ENCODE results near the gene CDH24. TPM values are rescaled to one million over a fixed set of nuclear protein-coding genes. Genes with fewer than 3 reads are reported as not detected.

The CDH24 gene, protein sequence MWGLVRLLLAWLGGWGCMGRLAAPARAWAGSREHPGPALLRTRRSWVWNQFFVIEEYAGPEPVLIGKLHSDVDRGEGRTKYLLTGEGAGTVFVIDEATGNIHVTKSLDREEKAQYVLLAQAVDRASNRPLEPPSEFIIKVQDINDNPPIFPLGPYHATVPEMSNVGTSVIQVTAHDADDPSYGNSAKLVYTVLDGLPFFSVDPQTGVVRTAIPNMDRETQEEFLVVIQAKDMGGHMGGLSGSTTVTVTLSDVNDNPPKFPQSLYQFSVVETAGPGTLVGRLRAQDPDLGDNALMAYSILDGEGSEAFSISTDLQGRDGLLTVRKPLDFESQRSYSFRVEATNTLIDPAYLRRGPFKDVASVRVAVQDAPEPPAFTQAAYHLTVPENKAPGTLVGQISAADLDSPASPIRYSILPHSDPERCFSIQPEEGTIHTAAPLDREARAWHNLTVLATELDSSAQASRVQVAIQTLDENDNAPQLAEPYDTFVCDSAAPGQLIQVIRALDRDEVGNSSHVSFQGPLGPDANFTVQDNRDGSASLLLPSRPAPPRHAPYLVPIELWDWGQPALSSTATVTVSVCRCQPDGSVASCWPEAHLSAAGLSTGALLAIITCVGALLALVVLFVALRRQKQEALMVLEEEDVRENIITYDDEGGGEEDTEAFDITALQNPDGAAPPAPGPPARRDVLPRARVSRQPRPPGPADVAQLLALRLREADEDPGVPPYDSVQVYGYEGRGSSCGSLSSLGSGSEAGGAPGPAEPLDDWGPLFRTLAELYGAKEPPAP
- 4.6 and 7.6 TPM in 2 replicates for total RNA-seq

DNA sequence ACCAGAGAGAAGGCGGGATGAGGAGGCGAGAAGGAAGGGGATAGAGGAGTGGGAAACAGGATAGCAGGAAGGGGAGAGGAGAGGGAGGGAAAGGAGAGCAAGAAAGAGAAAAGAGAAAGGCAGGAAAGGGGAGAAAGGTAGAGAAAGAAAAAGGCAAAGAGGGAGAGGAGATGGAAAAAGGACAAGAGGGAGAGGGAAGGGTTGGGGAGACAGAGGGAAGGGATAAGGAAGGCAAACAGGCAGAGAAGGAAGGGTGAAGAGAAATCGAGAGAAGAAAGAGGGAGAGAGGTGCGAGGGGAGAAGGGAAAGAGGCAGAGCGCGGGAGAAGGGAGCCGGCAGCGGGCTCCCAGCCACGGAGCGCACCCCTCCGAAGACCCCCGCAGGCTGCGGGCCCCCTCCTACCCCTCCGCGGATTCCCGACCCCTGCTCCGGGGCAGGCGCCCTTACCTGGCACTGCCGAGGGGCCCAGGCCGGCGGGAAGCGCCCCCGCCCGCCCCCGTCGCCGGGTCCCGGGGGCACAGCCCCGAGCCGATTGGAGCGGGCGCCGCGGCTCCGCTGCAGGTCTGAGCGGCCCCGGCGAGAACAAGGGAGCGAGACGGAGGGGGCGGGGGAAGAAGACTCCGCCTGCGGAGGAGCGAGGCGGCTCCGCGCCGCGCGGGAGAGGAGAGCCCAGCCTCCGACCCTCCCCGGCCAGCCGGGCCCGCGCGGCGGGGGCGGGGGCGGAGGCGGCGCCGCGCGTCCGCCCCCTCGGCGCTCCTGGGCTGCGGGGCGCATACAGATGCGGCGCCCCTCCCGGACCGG, at the start of gene CDH24:
Gene CDH24 (minus strand): TSS at position 565 of the 801 bp plus-strand sequence. CDS start 1,787 bp downstream, outside the sequence.

DNA sequence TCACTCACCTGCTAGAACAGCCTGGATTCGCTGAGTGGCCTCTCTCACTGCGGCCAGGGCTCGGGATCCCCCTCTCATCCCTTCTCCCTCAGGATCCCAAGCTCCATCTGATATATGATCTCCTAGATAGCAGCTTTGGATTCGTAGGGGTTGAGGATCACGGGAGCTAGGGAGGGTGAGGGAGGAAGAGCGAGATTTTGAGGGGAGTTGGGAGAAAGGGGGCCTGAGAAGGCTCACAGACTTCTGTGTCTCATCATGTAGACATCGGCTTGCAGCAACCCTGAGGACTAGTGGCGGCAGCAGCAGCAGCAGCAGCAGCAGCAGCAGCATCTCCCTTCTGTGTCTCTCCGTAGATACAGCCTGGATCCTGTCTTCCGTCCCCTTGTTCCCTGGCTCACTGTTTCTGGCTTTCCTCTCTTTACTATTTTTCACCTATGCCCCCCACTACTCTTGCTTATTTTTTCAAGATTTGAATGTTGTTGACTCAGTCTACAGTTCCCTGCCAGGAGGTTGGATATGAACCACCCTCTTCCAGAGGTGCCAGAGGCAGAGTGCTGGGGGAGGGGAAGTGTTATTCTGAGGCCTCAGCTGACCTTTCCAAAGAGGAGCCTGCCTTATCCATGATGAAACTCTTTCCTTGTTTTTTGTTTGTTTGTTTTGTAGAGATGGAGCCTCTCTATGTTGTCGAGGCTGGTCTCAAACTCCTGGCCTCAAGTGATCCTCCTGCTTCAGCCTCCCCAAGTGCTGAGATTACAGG, 47.4 kb upstream of the CDH24 start, which contains the start of gene CIROP:
Gene CIROP (minus strand): TSS at position 399 of the 757 bp plus-strand sequence. CDS start 69 bp downstream, at position 330.

DNA sequence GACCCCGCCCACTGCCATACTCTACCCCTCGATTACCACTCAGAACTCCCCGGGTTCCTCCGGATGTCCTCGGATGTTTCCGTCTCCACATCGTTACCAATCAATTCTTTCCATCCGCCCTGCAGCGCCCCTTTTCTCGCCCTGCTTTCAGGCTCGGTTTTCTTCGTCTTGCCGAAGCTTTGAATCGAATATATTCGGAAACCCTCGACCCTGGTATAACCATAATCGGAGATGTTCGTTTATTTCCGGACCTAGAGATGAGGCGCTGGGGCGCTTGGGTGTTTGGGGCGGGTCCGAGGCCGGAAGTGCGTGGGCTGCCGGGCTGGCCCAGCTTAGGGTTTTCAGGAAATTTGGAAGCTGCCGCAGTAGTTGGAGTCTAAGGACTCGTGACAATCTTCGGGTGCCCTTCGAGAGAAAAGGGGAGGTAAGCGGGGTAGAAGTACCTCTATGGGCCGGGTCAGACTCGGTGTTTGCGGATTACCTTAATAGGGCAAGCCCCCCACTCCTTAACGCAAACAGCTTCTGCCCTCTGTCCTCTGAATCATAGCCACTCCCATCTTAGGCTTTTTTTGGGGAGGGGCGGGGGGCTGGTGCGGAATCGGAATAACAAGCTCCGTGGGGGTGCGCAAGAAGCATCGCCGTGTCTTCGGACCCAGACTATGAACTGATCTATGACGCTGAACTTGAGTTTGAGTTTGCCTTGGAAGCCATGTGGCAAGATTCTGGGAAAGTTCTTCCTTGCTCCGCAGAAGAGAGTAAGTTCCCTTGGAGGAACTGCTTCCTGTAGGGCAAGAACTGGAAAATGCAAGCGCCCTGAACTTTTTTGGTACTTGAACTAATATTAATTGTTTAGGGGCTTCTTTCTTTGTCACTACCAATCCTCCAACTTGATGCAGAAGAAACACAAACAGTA, 38.1 kb upstream of the CDH24 start, which contains the start of gene C14orf119:
Gene C14orf119 (plus strand): TSS at position 310 of the 913 bp plus-strand sequence. CDS start 2,154 bp downstream, outside the sequence.

DNA sequence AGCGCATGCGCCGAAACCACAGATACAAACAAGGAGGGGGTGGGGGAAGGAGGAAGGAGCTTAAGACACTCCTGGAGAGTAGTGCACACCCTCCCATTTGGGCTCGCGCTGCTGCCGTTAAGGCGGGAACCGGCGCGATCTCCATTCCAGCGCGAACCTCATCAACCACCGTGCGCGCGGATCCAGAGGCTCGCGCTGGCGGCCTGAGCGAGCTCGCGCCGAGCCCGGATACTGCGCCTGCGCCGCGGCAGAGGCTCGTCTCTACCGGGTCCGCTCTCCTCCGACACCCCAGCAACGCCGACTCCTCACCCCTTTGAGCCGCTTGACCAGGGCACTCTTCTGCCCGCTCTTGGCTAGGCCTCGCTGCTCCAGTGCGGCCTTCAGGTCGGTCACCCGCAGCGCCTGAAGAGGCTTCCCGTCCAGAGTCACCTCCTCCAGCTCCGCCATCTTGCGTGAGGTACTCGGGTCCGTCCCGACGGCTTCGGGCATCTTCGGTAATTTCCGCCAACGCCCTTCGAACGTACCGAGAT, 37.4 kb upstream of the CDH24 start, which contains the start of gene ACIN1:
Gene ACIN1 (minus strand): TSS at position 471 of the 530 bp plus-strand sequence. CDS start 24 bp downstream, at position 447.

DNA sequence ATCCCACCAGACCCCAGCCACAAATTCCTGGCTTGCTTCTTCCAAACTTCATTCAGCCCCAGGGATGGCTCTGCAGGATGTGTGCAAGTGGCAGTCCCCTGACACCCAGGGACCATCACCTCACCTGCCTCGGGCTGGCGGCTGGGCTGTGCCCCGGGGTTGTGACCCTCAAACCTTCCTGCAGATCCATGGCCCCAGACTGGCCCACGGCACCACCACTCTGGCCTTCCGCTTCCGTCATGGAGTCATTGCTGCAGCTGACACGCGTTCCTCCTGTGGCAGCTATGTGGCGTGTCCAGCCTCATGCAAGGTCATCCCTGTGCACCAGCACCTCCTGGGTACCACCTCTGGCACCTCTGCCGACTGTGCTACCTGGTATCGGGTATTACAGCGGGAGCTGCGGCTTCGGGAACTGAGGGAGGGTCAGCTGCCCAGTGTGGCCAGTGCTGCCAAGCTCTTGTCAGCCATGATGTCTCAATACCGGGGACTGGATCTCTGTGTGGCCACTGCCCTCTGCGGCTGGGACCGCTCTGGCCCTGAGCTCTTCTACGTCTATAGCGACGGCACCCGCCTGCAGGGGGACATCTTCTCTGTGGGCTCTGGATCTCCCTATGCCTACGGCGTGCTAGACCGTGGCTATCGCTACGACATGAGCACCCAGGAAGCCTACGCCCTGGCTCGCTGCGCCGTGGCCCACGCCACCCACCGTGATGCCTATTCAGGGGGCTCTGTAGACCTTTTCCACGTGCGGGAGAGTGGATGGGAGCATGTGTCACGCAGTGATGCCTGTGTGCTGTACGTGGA, 15.0 kb downstream of the CDH24 start, which contains the start of gene PSMB11:
Gene PSMB11 (plus strand): TSS at position 51 of the 804 bp plus-strand sequence. CDS start 14 bp downstream, at position 65.

DNA sequence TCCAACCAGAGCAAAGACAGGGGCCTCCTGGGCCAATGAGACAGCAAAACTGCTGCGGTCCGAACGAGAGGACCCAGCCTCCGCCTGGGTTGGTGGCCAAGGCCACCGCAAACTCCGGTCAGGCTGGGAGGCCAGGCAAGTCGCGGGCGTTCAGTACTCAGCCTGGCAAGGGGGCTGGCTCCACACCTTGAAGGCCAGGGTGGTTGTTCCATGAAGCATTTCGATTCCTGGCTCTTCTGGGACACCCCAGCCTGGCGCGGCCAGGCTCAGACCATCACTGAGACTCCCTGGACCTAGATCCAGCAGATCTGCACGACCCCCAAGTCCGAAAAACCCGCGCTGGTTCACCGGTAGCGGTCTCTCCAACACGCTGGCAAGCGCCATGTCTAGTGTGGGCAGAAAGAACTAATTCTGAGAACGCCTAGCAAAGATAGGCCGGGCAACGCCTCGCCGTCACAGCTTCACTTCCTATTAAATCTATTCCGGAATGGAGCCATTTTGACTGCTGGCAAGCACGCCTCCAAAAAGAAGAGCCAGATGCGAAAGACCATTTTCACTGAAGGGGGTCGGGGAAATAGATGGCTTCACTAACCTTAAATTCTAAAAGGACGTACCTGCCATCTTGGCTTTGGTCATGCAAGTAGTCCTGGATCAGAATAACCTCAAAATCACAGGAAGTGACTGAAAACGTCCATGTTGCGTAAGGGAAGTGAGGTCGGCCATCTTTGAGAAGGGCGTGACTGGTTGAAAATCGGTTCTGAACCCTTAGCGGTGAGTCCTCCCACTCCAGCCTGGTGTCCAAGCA, 22.6 kb downstream of the CDH24 start, which contains the start of gene PSMB5:
Gene PSMB5 (minus strand): TSS at position 403 of the 805 bp plus-strand sequence. CDS start 19 bp downstream, at position 384.

DNA sequence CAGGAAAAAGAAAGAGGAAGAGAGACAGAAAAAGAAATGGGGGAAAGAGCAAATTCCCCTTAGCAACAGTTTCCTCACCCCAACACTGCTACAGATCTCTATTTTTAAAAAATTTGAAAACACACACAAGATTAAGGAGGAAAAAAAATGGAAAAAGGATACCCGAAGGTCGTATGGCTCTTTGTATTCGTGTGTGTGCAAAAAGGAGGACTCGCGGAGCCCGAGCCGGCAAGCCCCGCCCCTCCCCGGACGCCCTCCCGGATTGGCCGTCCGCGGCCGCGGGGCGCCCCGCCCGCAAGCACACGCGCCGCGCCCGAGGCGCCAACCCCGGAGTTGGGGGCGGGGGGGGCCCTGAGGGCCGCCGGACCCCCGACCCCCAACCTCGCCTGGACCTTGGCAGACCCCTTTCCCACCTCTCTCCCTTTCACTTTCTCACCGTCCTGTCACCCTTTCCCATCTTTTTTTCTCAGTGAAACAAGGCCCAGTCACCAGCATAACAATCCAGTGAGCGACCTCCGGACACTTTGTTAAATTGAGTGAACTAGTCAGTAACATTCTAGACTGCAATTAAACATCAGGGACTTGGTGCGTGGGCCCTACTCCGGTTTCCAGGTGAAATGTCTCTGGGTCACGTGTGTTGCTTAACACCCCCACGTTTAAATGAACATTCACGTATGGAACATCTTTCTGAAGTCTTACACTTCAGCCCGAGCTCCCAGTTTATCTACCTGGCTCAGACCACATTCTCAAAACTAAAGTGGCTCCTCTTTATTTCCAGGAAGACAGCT, 47.2 kb downstream of the CDH24 start, which contains the start of gene C14orf93:
Gene C14orf93 (minus strand): TSS at position 205 of the 788 bp plus-strand sequence. CDS start 11,120 bp downstream, outside the sequence.

Other genes with a start within 250 kb of the CDH24 start
- 2.5 and 5.7 TPM in 2 replicates for gene SLC7A7, start 242.1 kb downstream of the CDH24 start, total RNA-seq
- 38.1 and 40.1 TPM in 2 replicates for gene MRPL52, start 227.6 kb downstream of the CDH24 start, total RNA-seq
- 338 and 428 TPM in 2 replicates for gene MMP14, start 220.9 kb downstream of the CDH24 start, total RNA-seq
- gene LRP10, start 185.8 kb downstream of the CDH24 start, total RNA-seq = 43.2 and 48.3 TPM in 2 replicates
- gene REM2, start 174.3 kb downstream of the CDH24 start, total RNA-seq = 0.09 and 0.16 TPM in 2 replicates
- gene RBM23, start 138.4 kb downstream of the CDH24 start, total RNA-seq = 46.0 and 67.9 TPM in 2 replicates
- gene PRMT5, start 128.1 kb downstream of the CDH24 start, total RNA-seq = 36.6 and 40.4 TPM in 2 replicates
- 32.6 and 32.9 TPM in 2 replicates for gene HAUS4, start 100.4 kb downstream of the CDH24 start, total RNA-seq
- 18.0 and 18.1 TPM in 2 replicates for gene AJUBA, start 75.0 kb downstream of the CDH24 start, total RNA-seq
- gene C14orf93, start 47.4 kb downstream of the CDH24 start, total RNA-seq = 12.1 and 16.4 TPM in 2 replicates
- gene PSMB5, start 22.6 kb downstream of the CDH24 start, total RNA-seq = 196 and 218 TPM in 2 replicates
- 0.09 TPM in 1 of 2 replicates, not detected in the other for gene PSMB11, start 15.3 kb downstream of the CDH24 start, total RNA-seq
- 71.7 and 101 TPM in 2 replicates for gene ACIN1, start 37.6 kb upstream of the CDH24 start, total RNA-seq
- 63.5 and 95.0 TPM in 2 replicates for gene C14orf119, start 38.0 kb upstream of the CDH24 start, total RNA-seq
- 1.3 and 4.6 TPM in 2 replicates for gene CIROP, start 47.5 kb upstream of the CDH24 start, total RNA-seq
- gene CEBPE, start 61.7 kb upstream of the CDH24 start, total RNA-seq = 0.16 TPM in 1 of 2 replicates, not detected in the other
- gene SLC7A8, start 126.1 kb upstream of the CDH24 start, total RNA-seq = 15.8 and 25.9 TPM in 2 replicates
- gene RNF212B, start 180.4 kb upstream of the CDH24 start, total RNA-seq = not detected in 2 replicates
- 3.3 and 4.8 TPM in 2 replicates for gene HOMEZ, start 228.6 kb upstream of the CDH24 start, total RNA-seq
- gene PPP1R3E, start 245.3 kb upstream of the CDH24 start, total RNA-seq = 2.4 and 2.5 TPM in 2 replicates
- 15.8 and 19.9 TPM in 2 replicates for gene BCL2L2, start 249.3 kb upstream of the CDH24 start, total RNA-seq